Aortic smooth muscle cell (primary cell): ENCODE results near the gene CYP1B1. TPM values are rescaled to one million over a fixed set of nuclear protein-coding genes. Genes with fewer than 3 reads are reported as not detected.

Source experiments
- total RNA-seq: library from RNA; depleted of rRNA; stranded (reverse); fragments of >200 nt; gene quantifications from 2 replicates; pipeline ENCODE4 v1.2.3, GENCODE V29; 2014

The CYP1B1 gene
- 37.8 and 84.2 TPM in 2 replicates for total RNA-seq

GRCh38 chr2:38075507-38076151 is at the start of gene CYP1B1:
CYP1B1 (minus strand) TSS chr2:38076151; CDS start chr2:38075388, 763 bp downstream.

Other genes with a start within 250 kb of the CYP1B1 start
- 6.8 and 8.5 TPM in 2 replicates for gene RMDN2, start 150.9 kb downstream of the CYP1B1 start, total RNA-seq